ENCODE data around the gene PARP11.

GRCh38 chr12:3842517-3842916, 30.7 kb downstream of the PARP11 start:
- TF ChIP-seq POLR2A (IDR thresholded peaks at IDR 0.05), result no peak
- TF ChIP-seq CTCF (IDR thresholded peaks at IDR 0.05), result no peak
- TF ChIP-seq EP300 (IDR thresholded peaks at IDR 0.05; ENCODE audit: low read depth), result no peak
- no peak for TF ChIP-seq POLR2AphosphoS5 (IDR thresholded peaks at IDR 0.05)
